ENCODE measurements around the gene ARHGAP10. TPM values are rescaled to one million over a fixed set of nuclear protein-coding genes. Genes with fewer than 3 reads are reported as not detected.
A peak's percentile ranks its signal among the peaks of the same experiment; 100 is the strongest.

ARHGAP10 gene
- total and polyA plus RNA-seq, 12 donors: 33.9 to 71.1 (median 60.7) TPM

- Histone ChIP-seq H3K4me1 (peaks cover 3 to 51% (median 43%) of the 10 kb centered on the region in 9 donors), H3K9me3 (peaks cover 0 to 19% (median 0%) of the 10 kb centered on the region in 11 donors), H3K27me3 (no peaks in the 10 kb centered on the region), H3K27ac (peak overlapping the region in 2 of 10 donors; percentile 27 to 31), H3K36me3 (peaks cover 0 to 4% (median 0%) of the 10 kb centered on the region in 9 donors), H3K4me3 (no peak overlapping the region)
- no peak for TF ChIP-seq CTCF (IDR thresholded peaks at IDR 0.05)
- intact Hi-C loops (cut with DNase I): no loop called here
- WGBS, 2 donors: 36 to 58% methylated on average over 6 of the region's 6 CpGs
- peak in 6 of 8 donors; percentile 49 to 78 (median 70) for ATAC-seq
- DNase-seq: peak; percentile 29 to 47
Measured at GRCh38 chr4:148004228-148004857, 272.5 kb downstream of the ARHGAP10 start.

GRCh38 chr4:148006001-148006400 is 274.1 kb downstream of the ARHGAP10 start:
- TF ChIP-seq CTCF (IDR thresholded peaks at IDR 0.05): no peak
- peaks cover 3 to 51% (median 43%) of the 10 kb centered on the region in 9 donors for H3K4me1 ChIP-seq
- H3K27ac ChIP-seq: peak overlapping the region in 7 of 10 donors; percentile 13 to 62 (median 45)
- H3K9me3 ChIP-seq: peaks cover 0 to 4% (median 0%) of the 10 kb centered on the region in 11 donors
- intact Hi-C loops (cut with DNase I): no loop called here
- H3K4me3 ChIP-seq: no peak overlapping the region
- 70 to 73% methylated on average over 11 of the region's 11 CpGs for WGBS, 2 donors
- peak in 6 of 8 donors; percentile 33 to 81 (median 56) for ATAC-seq
- no peak for DNase-seq
- H3K27me3 ChIP-seq: no peaks in the 10 kb centered on the region
- no peaks in the 10 kb centered on the region for H3K36me3 ChIP-seq

- H3K4me3 ChIP-seq: no peak overlapping the region
- TF ChIP-seq CTCF (IDR thresholded peaks at IDR 0.05): no peak
- H3K9me3 ChIP-seq: peaks cover 0 to 7% (median 0%) of the 10 kb centered on the region in 11 donors
- DNase-seq (no peak), ATAC-seq (peak; percentile 23 to 97 (median 71))
- peak overlapping the region in 7 of 10 donors; percentile 24 to 57 (median 45) for H3K27ac ChIP-seq
- H3K36me3 ChIP-seq: no peaks in the 10 kb centered on the region
- H3K4me1 ChIP-seq: peaks cover 3 to 51% (median 43%) of the 10 kb centered on the region in 9 donors
- 52 to 61% methylated on average over 7 of the region's 7 CpGs for WGBS, 2 donors
- intact Hi-C loops (cut with DNase I): no loop called here
- no peaks in the 10 kb centered on the region for H3K27me3 ChIP-seq
Measured at GRCh38 chr4:148007314-148007760, 275.4 kb downstream of the ARHGAP10 start.

- H3K9me3 ChIP-seq: peaks cover 0 to 7% (median 0%) of the 10 kb centered on the region in 11 donors
- no peaks in the 10 kb centered on the region for H3K27me3 ChIP-seq
- no peaks in the 10 kb centered on the region for H3K36me3 ChIP-seq
- H3K4me1 ChIP-seq: peaks cover 3 to 51% (median 43%) of the 10 kb centered on the region in 9 donors
- ATAC-seq: peak in 5 of 8 donors; percentile 7 to 53 (median 32)
- no peak for DNase-seq
- H3K27ac ChIP-seq: peak overlapping the region in 7 of 10 donors; percentile 24 to 57 (median 45)
- no peak for TF ChIP-seq CTCF (IDR thresholded peaks at IDR 0.05)
- 63 to 68% methylated on average over 3 of the region's 3 CpGs for WGBS, 2 donors
- intact Hi-C loops (cut with DNase I): no loop called here
- no peak overlapping the region for H3K4me3 ChIP-seq
Measured at GRCh38 chr4:148007792-148008191, 275.9 kb downstream of the ARHGAP10 start.
